ENCODE measurements around the gene AACS. TPM values are rescaled to one million over a fixed set of nuclear protein-coding genes. Genes with fewer than 3 reads are reported as not detected.
"Not testable (repeated sequence)": the region's sequence is repeated elsewhere in the genome, so short reads cannot be mapped to it uniquely, and the experiment has no call there.

Gene AACS
- total RNA-seq, 4 donors from 2014 or later, result 38.0 to 53.3 (median 44.3) TPM

- TF ChIP-seq POLR2A (IDR thresholded peaks at IDR 0.05) (no peak), CTCF (IDR thresholded peaks at IDR 0.05) (no peak)
- peaks cover 0 to 23% (median 0%) of the 10 kb centered on the region in 3 donors for H3K36me3 ChIP-seq
- no peaks in the 10 kb centered on the region for H3K27me3 ChIP-seq
- intact Hi-C loops (cut with DNase I), result no loop called here
- WGBS, 2 donors, result 85 to 93% methylated on average over 8 of the region's 8 CpGs
- no peak overlapping the region for H3K4me3 ChIP-seq
- no peak overlapping the region for H3K27ac ChIP-seq
- DNase-seq, result no peak
- no peaks in the 10 kb centered on the region for H3K9me3 ChIP-seq
- H3K4me1 ChIP-seq, result no peaks in the 10 kb centered on the region
Measured at GRCh38 chr12:125028106-125028505, 37.1 kb upstream of the AACS start.

GRCh38 chr12:125029761-125030358 lies 35.4 kb upstream of the AACS start:
- WGBS, 2 donors, result 85 to 93% methylated on average over 7 of the region's 7 CpGs
- no peak for TF ChIP-seq CTCF (IDR thresholded peaks at IDR 0.05)
- TF ChIP-seq POLR2A (IDR thresholded peaks at IDR 0.05), result no peak

GRCh38 chr12:125031471-125031870 lies 33.8 kb upstream of the AACS start:
- DNase-seq; H3K9me3 ChIP-seq; H3K4me3 ChIP-seq; H3K36me3 ChIP-seq; H3K4me1 ChIP-seq; H3K27ac ChIP-seq; H3K27me3 ChIP-seq; intact Hi-C loops (cut with DNase I): not testable (repeated sequence)
- 71 to 84% methylated on average over 7 to 9 of the region's 9 CpGs for WGBS, 2 donors

More at GRCh38 chr12:125029761-125030358, 35.4 kb upstream of the AACS start:
- H3K27me3 ChIP-seq, result no peaks in the 10 kb centered on the region
- DNase-seq, result no peak
- no peaks in the 10 kb centered on the region for H3K9me3 ChIP-seq
- no peak overlapping the region for H3K4me3 ChIP-seq
- intact Hi-C loops (cut with DNase I), result no loop called here
- no peak overlapping the region for H3K27ac ChIP-seq
- H3K4me1 ChIP-seq, result no peaks in the 10 kb centered on the region
- H3K36me3 ChIP-seq, result peaks cover 0 to 16% (median 0%) of the 10 kb centered on the region in 3 donors

- TF ChIP-seq CTCF (IDR thresholded peaks at IDR 0.05) (no peak), POLR2A (IDR thresholded peaks at IDR 0.05) (no peak)
- Histone ChIP-seq H3K9me3 (no peaks in the 10 kb centered on the region), H3K4me3 (no peak overlapping the region), H3K27ac (no peak overlapping the region), H3K36me3 (no peaks in the 10 kb centered on the region), H3K27me3 (no peaks in the 10 kb centered on the region), H3K4me1 (no peaks in the 10 kb centered on the region)
- DNase-seq, result no peak
- intact Hi-C loops (cut with DNase I), result no loop called here
- 88 to 92% methylated on average over 15 to 18 of the region's 19 CpGs for WGBS, 2 donors
Measured at GRCh38 chr12:125032466-125033152, 32.6 kb upstream of the AACS start.

- Histone ChIP-seq H3K9me3 (no peaks in the 10 kb centered on the region), H3K36me3 (no peaks in the 10 kb centered on the region), H3K4me1 (no peaks in the 10 kb centered on the region), H3K27me3 (no peaks in the 10 kb centered on the region), H3K27ac (no peak overlapping the region), H3K4me3 (no peak overlapping the region)
- no peak for TF ChIP-seq CTCF (IDR thresholded peaks at IDR 0.05)
- no peak for TF ChIP-seq POLR2A (IDR thresholded peaks at IDR 0.05)
- WGBS, 2 donors, result 87 to 90% methylated on average over 9 of the region's 9 CpGs
- DNase-seq, result no peak
- intact Hi-C loops (cut with DNase I), result no loop called here
Measured at GRCh38 chr12:125033288-125033687, 31.9 kb upstream of the AACS start.

All from esophagus squamous epithelium (tissue), 5 donors.